Activated CD4-positive, alpha-beta T cell treated with anti-CD3 and anti-CD28 coated beads, Interleukin-2, Interleukin-4, amounts not matched to agents 100 ng/mL and 50 ng/mL, durations not matched to agents 16 hours and 8 hours (primary cell): Measurements from ENCODE around the gene METTL3.

Experiments used
- DNase-seq: peaks from one replicate; pipeline ENCODE4 v3.0.0-alpha.2; 2020; ENCODE audit warnings: low spot score

The METTL3 gene

DNA sequence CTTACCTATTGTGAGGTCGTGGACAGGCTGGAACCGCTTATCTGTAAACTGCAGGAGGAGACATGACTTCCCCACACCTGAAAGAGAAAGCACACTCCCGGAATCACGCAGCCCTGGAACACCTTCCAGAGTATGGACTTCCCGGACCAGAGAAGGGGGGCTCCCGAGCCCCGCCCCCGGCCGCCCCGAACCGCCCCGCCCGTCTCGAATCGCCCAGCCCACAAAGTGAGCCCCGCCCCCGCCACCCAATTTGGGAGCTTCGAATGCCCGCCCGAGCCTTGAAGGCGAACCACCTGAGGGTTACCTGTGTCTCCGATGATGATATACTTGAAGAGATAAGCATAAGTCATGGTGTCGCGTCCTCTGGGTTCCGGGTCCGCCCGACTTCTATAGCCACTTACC lies 34.6 kb downstream of the METTL3 start:
- no peak for DNase-seq

DNA sequence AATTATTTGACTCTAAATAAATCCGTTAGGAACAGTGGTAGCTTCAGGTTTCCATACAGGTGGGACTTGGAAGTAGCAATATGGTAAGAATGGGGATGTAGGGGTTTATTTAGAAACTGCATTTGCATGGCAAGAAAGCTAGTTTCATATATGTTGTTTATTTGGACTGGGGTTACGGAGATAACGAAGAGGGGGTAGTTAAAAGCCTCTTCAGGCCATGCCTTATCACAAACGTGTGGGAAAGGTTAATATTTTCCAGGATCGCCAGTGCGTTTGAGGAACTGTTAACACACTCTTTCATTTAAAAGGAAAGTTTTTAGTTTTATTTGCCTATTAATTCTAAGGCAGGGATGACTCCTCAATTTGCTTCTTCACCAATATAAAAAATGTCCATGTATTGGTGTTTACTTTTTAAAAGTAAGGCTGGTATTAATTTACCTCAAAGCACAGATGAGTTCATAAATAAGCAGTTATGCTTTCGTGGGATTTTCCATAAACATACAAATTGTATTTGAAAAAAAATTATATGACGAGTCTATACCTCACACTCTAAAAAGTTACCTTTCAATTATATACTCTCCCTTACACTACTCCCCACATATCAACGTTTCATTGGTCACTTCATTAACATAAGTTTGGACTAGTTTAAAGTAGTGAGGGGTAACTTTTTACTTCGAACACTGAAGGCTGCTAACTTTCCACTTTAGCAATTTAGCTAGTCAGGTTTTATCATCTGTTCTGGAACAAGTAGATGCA lies 35.2 kb downstream of the METTL3 start:
- DNase-seq, result no peak

DNA sequence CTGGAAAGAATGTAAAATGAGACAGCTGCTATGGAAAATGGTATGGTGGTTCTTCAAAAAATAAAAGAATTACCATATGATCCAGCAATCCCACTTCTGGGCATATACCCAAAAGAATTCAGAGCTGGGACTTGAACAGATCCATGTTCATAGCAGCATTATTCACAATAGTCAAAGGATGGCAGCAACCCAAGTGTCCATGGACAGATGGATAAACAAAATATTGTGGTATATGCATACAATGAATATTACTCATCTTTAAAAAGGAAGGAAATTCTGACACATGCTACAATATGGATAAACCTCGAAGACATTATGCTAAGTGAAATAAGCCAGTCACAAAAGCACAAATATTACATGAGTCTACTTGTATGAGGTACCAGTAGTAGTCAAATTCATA lies 43.5 kb downstream of the METTL3 start:
- no peak for DNase-seq

- DNase-seq, result peak; percentile 100
These were observed 55.0 kb downstream of the METTL3 start, which contains the start of gene CHD8 for GRCh38 chr14:21455912-21456667. TSS of gene CHD8 (minus strand) at chr14:21456123. CDS start at chr14:21431643, 24,480 bp downstream.

DNA sequence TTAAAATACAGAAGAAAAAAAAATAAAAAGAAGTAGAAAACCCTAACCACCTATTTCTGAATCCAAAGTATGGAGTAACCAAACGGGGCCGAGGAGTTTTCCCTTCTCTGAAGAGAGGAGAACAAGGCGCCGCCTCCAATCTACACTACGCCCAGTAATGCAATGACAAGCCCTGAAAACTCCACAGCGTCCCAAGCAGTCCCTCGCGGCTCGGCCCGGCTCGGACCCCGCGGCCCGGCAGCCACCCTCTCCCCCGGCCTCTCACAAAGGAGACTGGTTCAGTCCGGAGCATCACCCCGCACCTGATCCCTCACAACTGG lies 55.6 kb downstream of the METTL3 start:
- no peak for DNase-seq

DNA sequence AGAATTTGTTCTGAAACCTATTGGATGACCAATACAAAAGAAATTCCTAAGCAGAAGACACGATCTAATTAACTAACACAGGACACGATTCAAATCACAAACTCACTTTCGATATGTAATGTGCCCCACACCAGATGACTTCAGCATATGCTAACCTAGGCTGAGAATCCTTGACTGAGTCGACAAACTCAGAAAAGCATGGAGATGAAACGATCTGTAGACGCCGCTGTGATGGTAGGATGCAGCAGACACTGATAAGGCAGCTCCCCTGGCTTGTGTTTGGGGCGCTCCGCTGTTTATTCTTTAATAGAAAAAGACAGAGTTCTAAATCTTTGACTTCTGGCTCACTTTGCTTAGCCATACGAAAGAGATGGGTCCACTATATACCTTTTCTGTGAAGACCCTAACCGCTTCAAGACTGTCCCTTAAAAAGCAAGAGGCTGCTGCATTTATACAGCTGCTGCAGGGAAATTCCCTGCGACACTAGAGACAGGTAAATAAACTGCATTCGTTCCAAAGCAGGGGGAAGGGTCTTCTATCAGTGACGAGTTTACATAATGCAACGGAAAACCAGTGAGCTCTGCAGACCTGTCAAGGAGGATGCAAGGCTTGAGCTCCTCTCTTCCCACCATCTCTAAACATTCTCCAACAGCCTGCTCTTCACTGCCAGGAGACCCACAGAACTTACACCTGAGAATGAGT lies 56.1 kb downstream of the METTL3 start:
- peak; percentile 48 for DNase-seq

DNA sequence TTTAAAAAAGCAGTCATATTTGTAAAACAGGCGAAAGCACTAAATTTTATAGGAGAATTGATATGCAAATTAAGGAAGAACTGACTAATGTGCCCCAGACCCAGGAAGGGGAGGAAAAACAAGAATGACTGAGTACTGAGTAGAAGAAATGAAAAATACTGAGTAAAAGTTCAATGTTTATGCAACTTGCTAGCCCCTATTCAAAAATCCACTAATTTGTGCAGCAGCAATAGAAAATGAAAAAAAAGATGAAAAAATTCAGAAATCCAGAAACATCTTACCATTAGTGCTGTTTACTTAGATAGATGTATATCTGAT lies 61.3 kb downstream of the METTL3 start:
- DNase-seq, result no peak
